GM21576 (cell line): ENCODE results near the gene ROR1.

Experiments
- ATAC-seq: cut with Tn5 transposase; IDR thresholded peaks from one replicate; pipeline ENCODE4 v1.9.1; 2021; ENCODE audit warnings: mild to moderate bottlenecking, moderate library complexity; ENCODE audit not compliant: unreplicated experiment

ROR1 gene

GRCh38 chr1:64046243-64046642 lies 272.4 kb downstream of the ROR1 start:
- no peak for ATAC-seq

GRCh38 chr1:64046891-64047290 lies 273.1 kb downstream of the ROR1 start:
- no peak for ATAC-seq

- no peak for ATAC-seq
Measured at GRCh38 chr1:64047549-64047996, 273.8 kb downstream of the ROR1 start.

GRCh38 chr1:64049900-64050540 lies 276.2 kb downstream of the ROR1 start:
- no peak for ATAC-seq

GRCh38 chr1:64050601-64051000 lies 276.8 kb downstream of the ROR1 start:
- no peak for ATAC-seq

- ATAC-seq, result no peak
Measured at GRCh38 chr1:64051796-64052195, 278.0 kb downstream of the ROR1 start.

GRCh38 chr1:64052777-64053176 lies 279.0 kb downstream of the ROR1 start:
- no peak for ATAC-seq

- no peak for ATAC-seq
Measured at GRCh38 chr1:64055310-64055709, 281.5 kb downstream of the ROR1 start.

- no peak for ATAC-seq
Measured at GRCh38 chr1:64059556-64059955, 285.7 kb downstream of the ROR1 start.

GRCh38 chr1:64060611-64061302 lies 286.9 kb downstream of the ROR1 start:
- no peak for ATAC-seq

GRCh38 chr1:64061430-64062104 lies 287.8 kb downstream of the ROR1 start:
- no peak for ATAC-seq

GRCh38 chr1:64062529-64062928 lies 288.7 kb downstream of the ROR1 start:
- no peak for ATAC-seq

GRCh38 chr1:64062941-64063581 lies 289.2 kb downstream of the ROR1 start:
- no peak for ATAC-seq

- no peak for ATAC-seq
Measured at GRCh38 chr1:64065571-64065970, 291.8 kb downstream of the ROR1 start.

GRCh38 chr1:64072089-64072793 lies 298.4 kb downstream of the ROR1 start:
- no peak for ATAC-seq

- no peak for ATAC-seq
Measured at GRCh38 chr1:64073705-64074104, 299.9 kb downstream of the ROR1 start.

GRCh38 chr1:64074767-64075166 lies 300.9 kb downstream of the ROR1 start:
- no peak for ATAC-seq

GRCh38 chr1:64077281-64077940 lies 303.6 kb downstream of the ROR1 start:
- no peak for ATAC-seq

GRCh38 chr1:64080941-64081562 lies 307.2 kb downstream of the ROR1 start:
- no peak for ATAC-seq

- ATAC-seq, result no peak
Measured at GRCh38 chr1:64082459-64082858, 308.6 kb downstream of the ROR1 start.
